Breast epithelium (tissue), 3 donors: ENCODE measurements around the gene DNAH17.

Experiments used
- POLR2A ChIP-seq: fragments of 450-650 bp; IDR thresholded peaks from one replicate; pipeline ENCODE4 v1.6.1; 2016; ENCODE audit warnings: antibody characterized with exemption, mild to moderate bottlenecking, moderate library complexity
- POLR2AphosphoS5 ChIP-seq, 3 donors: sonication (generic); formaldehyde crosslinking; IDR thresholded peaks; one replicate each; pipeline ENCODE4 v1.6.1; 2017; ENCODE audit warnings: antibody characterized with exemption in 3 of 3
- TF ChIP-seq, protein P1 (sequence below), 3 donors: fragments of 450-650 bp; IDR thresholded peaks; one replicate each; pipeline ENCODE4 v1.5.1; 2016 to 2017; ENCODE audit warnings: antibody characterized with exemption in 3 of 3, mild to moderate bottlenecking in 3 of 3, moderate library complexity in 3 of 3

- TF ChIP-seq, protein P1, sequence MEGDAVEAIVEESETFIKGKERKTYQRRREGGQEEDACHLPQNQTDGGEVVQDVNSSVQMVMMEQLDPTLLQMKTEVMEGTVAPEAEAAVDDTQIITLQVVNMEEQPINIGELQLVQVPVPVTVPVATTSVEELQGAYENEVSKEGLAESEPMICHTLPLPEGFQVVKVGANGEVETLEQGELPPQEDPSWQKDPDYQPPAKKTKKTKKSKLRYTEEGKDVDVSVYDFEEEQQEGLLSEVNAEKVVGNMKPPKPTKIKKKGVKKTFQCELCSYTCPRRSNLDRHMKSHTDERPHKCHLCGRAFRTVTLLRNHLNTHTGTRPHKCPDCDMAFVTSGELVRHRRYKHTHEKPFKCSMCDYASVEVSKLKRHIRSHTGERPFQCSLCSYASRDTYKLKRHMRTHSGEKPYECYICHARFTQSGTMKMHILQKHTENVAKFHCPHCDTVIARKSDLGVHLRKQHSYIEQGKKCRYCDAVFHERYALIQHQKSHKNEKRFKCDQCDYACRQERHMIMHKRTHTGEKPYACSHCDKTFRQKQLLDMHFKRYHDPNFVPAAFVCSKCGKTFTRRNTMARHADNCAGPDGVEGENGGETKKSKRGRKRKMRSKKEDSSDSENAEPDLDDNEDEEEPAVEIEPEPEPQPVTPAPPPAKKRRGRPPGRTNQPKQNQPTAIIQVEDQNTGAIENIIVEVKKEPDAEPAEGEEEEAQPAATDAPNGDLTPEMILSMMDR (IDR thresholded peaks at IDR 0.05), result no peak
- TF ChIP-seq POLR2A (no peak), POLR2AphosphoS5 (IDR thresholded peaks at IDR 0.05) (no peak)
These were observed 55.0 kb downstream of the DNAH17 start for GRCh38 chr17:78522031-78522809.
